CD14-positive monocyte (primary cell): ENCODE results near the gene TRMO. TPM values are rescaled to one million over a fixed set of nuclear protein-coding genes. Genes with fewer than 3 reads are reported as not detected.

ENCODE experiments used
- DNase-seq, 3 donors: peaks; one replicate each; pipeline ENCODE4 v3.0.0-alpha.2; 2011 to 2022
- H2AFZ ChIP-seq: 2 replicates; pipeline ENCODE4 v1.6.0; 2012; ENCODE audit warnings: mild to moderate bottlenecking, low read depth, low read length, inconsistent platforms; ENCODE audit not compliant: insufficient read depth, poor library complexity, severe bottlenecking
- H3K27ac ChIP-seq, 2 donors: 1 replicate in 1 of 2; 2 replicates in 1 of 2; pipeline ENCODE4 v1.5.1; 2012 to 2013; ENCODE audit warnings: low read length in 2 of 2, control low read depth in 1 of 2, inconsistent platforms in 1 of 2, low read depth in 1 of 2, mild to moderate bottlenecking in 1 of 2
- H3K27me3 ChIP-seq, 2 donors: one replicate each; pipeline versions ENCODE4 v1.6.0 to v1.6.1; 2011 to 2013; ENCODE audit warnings: low read length in 2 of 2; ENCODE audit not compliant: control insufficient read depth in 2 of 2, insufficient read depth in 2 of 2
- H3K36me3 ChIP-seq, 2 donors: replicated peaks in 1 of 2; 1 replicate in 1 of 2; 2 replicates in 1 of 2; pipeline versions ENCODE4 v1.5.1 to v1.6.1; 2012 to 2013; ENCODE audit warnings: low read length in 2 of 2, control low read depth in 1 of 2, inconsistent platforms in 1 of 2, mild to moderate bottlenecking in 1 of 2; ENCODE audit not compliant: insufficient read depth in 2 of 2, control insufficient read depth in 1 of 2
- H3K4me1 ChIP-seq, 2 donors: 1 replicate in 1 of 2; 2 replicates in 1 of 2; pipeline versions ENCODE4 v1.5.1 to v1.6.1; 2012 to 2013; ENCODE audit warnings: low read length in 2 of 2, control low read depth in 1 of 2, inconsistent platforms in 1 of 2, mild to moderate bottlenecking in 1 of 2, moderate library complexity in 1 of 2; ENCODE audit not compliant: insufficient read depth in 2 of 2, control insufficient read depth in 1 of 2
- H3K4me2 ChIP-seq: replicated peaks from 2 replicates; pipeline ENCODE3; 2012; ENCODE audit warnings: low read length, moderate library complexity, mild to moderate bottlenecking; ENCODE audit not compliant: poor library complexity, severe bottlenecking; ENCODE audit errors: extremely low read depth
- H3K4me3 ChIP-seq, 3 experiments: fragments of 200-600 bp in 1 of 3; sonication (generic) in 1 of 3; replicated peaks in 1 of 3; 1 replicate in 2 of 3; 2 replicates in 1 of 3; pipeline ENCODE4 v1.5.1; 2011 to 2013; ENCODE audit warnings: low read length in 3 of 3, mild to moderate bottlenecking in 3 of 3, control low read depth in 2 of 3, low read depth in 2 of 3, inconsistent platforms in 1 of 3, moderate library complexity in 1 of 3
- H3K79me2 ChIP-seq: 2 replicates; pipeline ENCODE4 v1.6.0; 2012; ENCODE audit warnings: mild to moderate bottlenecking, control low read depth, inconsistent platforms, low read length, moderate library complexity; ENCODE audit not compliant: insufficient read depth
- H3K9ac ChIP-seq: 2 replicates; pipeline ENCODE4 v1.6.0; 2017; ENCODE audit warnings: low read length, mild to moderate bottlenecking; ENCODE audit not compliant: insufficient read depth, poor library complexity, severe bottlenecking
- H3K9me3 ChIP-seq, 2 donors: replicated peaks in 1 of 2; 1 replicate in 1 of 2; 2 replicates in 1 of 2; pipeline versions ENCODE4 v1.5.1 to v1.6.1; 2012 to 2013; ENCODE audit warnings: low read length in 2 of 2, control low read depth in 1 of 2; ENCODE audit not compliant: control insufficient read depth in 1 of 2, insufficient read depth in 1 of 2
- H4K20me1 ChIP-seq: 2 replicates; pipeline ENCODE4 v1.6.0; 2012; ENCODE audit warnings: mild to moderate bottlenecking, low read length, control low read depth, moderate library complexity; ENCODE audit not compliant: insufficient read depth
- H3K27ac Mint-ChIP-seq, 7 donors: one replicate each; pipeline ENCODE4 v1.8.0; 2020; ENCODE audit warnings: mild to moderate bottlenecking in 7 of 7, mixed read lengths in 7 of 7, moderate library complexity in 6 of 7, inconsistent platforms in 2 of 7
- H3K27me3 Mint-ChIP-seq, 3 donors: one replicate each; pipeline ENCODE4 v1.8.0; 2021 to 2022; ENCODE audit warnings: low read depth in 3 of 3, mild to moderate bottlenecking in 3 of 3, mixed read lengths in 3 of 3, moderate library complexity in 3 of 3, inconsistent platforms in 1 of 3
- H3K36me3 Mint-ChIP-seq, 2 donors: one replicate each; pipeline ENCODE4 v1.8.0; 2020; ENCODE audit warnings: mixed read lengths in 2 of 2, inconsistent platforms in 1 of 2, mild to moderate bottlenecking in 1 of 2
- H3K4me1 Mint-ChIP-seq: one replicate; pipeline ENCODE4 v1.8.0; 2020; ENCODE audit warnings: mild to moderate bottlenecking, mixed read lengths
- H3K4me3 Mint-ChIP-seq, 2 donors: one replicate each; pipeline ENCODE4 v1.8.0; 2020; ENCODE audit warnings: mild to moderate bottlenecking in 2 of 2, mixed read lengths in 2 of 2, moderate library complexity in 1 of 2
- H3K9me3 Mint-ChIP-seq, 7 donors: one replicate each; pipeline ENCODE4 v1.8.0; 2020 to 2022; ENCODE audit warnings: mixed read lengths in 7 of 7, mild to moderate bottlenecking in 6 of 7, moderate library complexity in 6 of 7, inconsistent platforms in 2 of 7
- WGBS: methylation state at CpG from one replicate; pipeline ENCODE4 v1.1.5; 2013; ENCODE audit warnings: missing lambda C conversion rate; ENCODE audit not compliant: insufficient coverage; 5-methylcytosine and 5-hydroxymethylcytosine counted together
- intact Hi-C, 2 donors: fragments of 100-400 bp; cut with micrococcal nuclease; formaldehyde crosslinking; loops; one replicate each; pipeline versions ENCODE4 v1.15.0 to v1.15.1; 2023
- polyA plus RNA-seq, 3 donors: library from polyadenylated mRNA; depleted of rRNA in 1 of 3; unstranded in 2 of 3; stranded (reverse) in 1 of 3; fragments of 300-500 nt in 2 of 3; fragments of >200 nt in 1 of 3; fragmentation: Illumina TruSeq in 2 of 3; gene quantifications; 1 replicate in 2 of 3; 2 replicates in 1 of 3; pipeline ENCODE4 v1.2.3, GENCODE V29; 2012 to 2021
- TF ChIP-seq, protein P1 (sequence below): fragments of 200-600 bp; IDR thresholded peaks from one replicate; pipeline ENCODE4 v1.8.0; 2022; ENCODE audit warnings: antibody characterized with exemption, mild to moderate bottlenecking

TRMO gene
- polyA plus RNA-seq, 3 donors = 13.4 to 20.6 (median 13.5) TPM

DNA sequence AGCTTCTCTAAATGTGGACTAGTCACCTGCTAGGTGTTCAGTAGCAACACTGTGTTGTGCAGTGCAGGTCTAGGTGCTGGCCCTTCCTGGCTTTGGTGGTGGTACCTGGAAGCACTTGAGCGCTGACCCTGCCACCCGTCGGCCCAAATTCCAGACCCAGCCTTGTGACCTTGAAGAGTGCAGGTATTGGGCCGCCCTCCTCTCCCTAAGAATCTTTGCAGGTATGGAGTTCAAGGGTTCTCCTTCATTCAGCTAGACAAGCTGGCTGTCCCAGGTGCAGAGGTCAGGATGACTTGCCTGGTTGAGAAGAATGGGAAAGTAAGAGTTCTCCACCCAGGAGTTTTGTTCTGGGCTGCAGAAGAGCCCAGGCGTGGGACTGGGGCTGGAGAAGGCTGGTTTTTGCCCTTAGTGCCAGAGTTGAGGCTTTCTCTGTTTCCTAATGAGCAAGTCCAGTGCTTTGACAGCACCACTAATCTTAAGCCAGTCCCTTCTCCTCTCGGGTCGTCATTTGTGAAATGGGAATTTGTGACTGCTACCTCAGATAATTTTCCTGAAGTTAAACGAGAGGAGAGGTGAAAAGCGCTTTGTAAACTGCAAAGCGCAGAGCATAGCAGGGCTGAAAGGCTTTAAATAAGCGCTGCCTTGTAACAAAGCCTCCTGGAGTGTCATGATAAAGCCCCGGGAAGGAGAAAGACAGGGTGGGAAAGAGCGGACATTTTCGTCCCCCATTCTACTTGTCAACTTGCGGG is 65.3 kb downstream of the TRMO start:
- H3K27me3 Mint-ChIP-seq = peaks cover 90 to 95% (median 90%) of the 10 kb centered on the region in 3 donors
- H3K4me1 Mint-ChIP-seq = peaks cover 23% of the 10 kb centered on the region
- Histone ChIP-seq H3K4me3 (no peak overlapping the region), H2AFZ (no peak overlapping the region), H3K79me2 (no peaks in the 10 kb centered on the region), H4K20me1 (no peaks in the 10 kb centered on the region), H3K9me3 (peaks cover 11 to 53% of the 10 kb centered on the region in 2 donors), H3K4me2 (no peak overlapping the region), H3K4me1 (peaks cover 18 to 24% of the 10 kb centered on the region in 2 donors), H3K27me3 (peaks cover 79 to 88% of the 10 kb centered on the region in 2 donors), H3K27ac (no peak overlapping the region), H3K9ac (no peak overlapping the region), H3K36me3 (no peaks in the 10 kb centered on the region)
- intact Hi-C loops = no loop called here
- H3K9me3 Mint-ChIP-seq = peaks cover 0 to 56% (median 18%) of the 10 kb centered on the region in 7 donors
- DNase-seq = no peak
- TF ChIP-seq, protein P1, sequence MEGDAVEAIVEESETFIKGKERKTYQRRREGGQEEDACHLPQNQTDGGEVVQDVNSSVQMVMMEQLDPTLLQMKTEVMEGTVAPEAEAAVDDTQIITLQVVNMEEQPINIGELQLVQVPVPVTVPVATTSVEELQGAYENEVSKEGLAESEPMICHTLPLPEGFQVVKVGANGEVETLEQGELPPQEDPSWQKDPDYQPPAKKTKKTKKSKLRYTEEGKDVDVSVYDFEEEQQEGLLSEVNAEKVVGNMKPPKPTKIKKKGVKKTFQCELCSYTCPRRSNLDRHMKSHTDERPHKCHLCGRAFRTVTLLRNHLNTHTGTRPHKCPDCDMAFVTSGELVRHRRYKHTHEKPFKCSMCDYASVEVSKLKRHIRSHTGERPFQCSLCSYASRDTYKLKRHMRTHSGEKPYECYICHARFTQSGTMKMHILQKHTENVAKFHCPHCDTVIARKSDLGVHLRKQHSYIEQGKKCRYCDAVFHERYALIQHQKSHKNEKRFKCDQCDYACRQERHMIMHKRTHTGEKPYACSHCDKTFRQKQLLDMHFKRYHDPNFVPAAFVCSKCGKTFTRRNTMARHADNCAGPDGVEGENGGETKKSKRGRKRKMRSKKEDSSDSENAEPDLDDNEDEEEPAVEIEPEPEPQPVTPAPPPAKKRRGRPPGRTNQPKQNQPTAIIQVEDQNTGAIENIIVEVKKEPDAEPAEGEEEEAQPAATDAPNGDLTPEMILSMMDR = no peak
- WGBS = 18% methylated on average over 12 of the region's 15 CpGs
- H3K4me3 Mint-ChIP-seq = peak overlapping the region in 1 of 2 donors; percentile 70
- H3K36me3 Mint-ChIP-seq = peaks cover 7 to 12% of the 10 kb centered on the region in 2 donors
- H3K27ac Mint-ChIP-seq = peak overlapping the region in 1 of 7 donors; percentile 42

GRCh38 chr9:97855899-97856298 is 66.4 kb downstream of the TRMO start:
- H3K4me2 ChIP-seq = no peak overlapping the region
- H3K27me3 ChIP-seq = peaks cover 86 to 90% of the 10 kb centered on the region in 2 donors
- Mint-ChIP-seq H3K9me3 (peaks cover 0 to 53% (median 18%) of the 10 kb centered on the region in 7 donors), H3K27me3 (peaks cover 89 to 95% (median 91%) of the 10 kb centered on the region in 3 donors), H3K36me3 (peaks cover 7 to 9% of the 10 kb centered on the region in 2 donors), H3K4me1 (peaks cover 26% of the 10 kb centered on the region), H3K27ac (no peak overlapping the region), H3K4me3 (peak overlapping the region in 1 of 2 donors; percentile 80)
- intact Hi-C loops = no loop called here
- H3K36me3 ChIP-seq = no peaks in the 10 kb centered on the region
- WGBS = 40% methylated on average over 1 of the region's 5 CpGs
- H2AFZ ChIP-seq = no peak overlapping the region
- TF ChIP-seq, protein P1 = no peak
- no peak for DNase-seq
- H3K9ac ChIP-seq = no peak overlapping the region
- no peak overlapping the region for H3K27ac ChIP-seq
- H3K4me3 ChIP-seq = no peak overlapping the region
- no peaks in the 10 kb centered on the region for H3K79me2 ChIP-seq
- peaks cover 11 to 64% of the 10 kb centered on the region in 2 donors for H3K9me3 ChIP-seq
- peaks cover 22 to 24% of the 10 kb centered on the region in 2 donors for H3K4me1 ChIP-seq
- H4K20me1 ChIP-seq = no peaks in the 10 kb centered on the region
